H1 (cell line): ENCODE data around the gene RIPPLY3. TPM values are rescaled to one million over a fixed set of nuclear protein-coding genes. Genes with fewer than 3 reads are reported as not detected.

Experiments used
- CTCF ChIA-PET: fragments of 300-600 bp; sonication (Branson Sonifier 250); formaldehyde crosslinking; loops from one replicate; lab custom pipeline; 2021; ENCODE audit not compliant: partially characterized antibody; lab: Charles Lee
- POLR2A ChIA-PET: fragments of 300-600 bp; sonication (Branson Sonifier 250); formaldehyde crosslinking; loops from one replicate; lab custom pipeline; 2021; ENCODE audit warnings: inconsistent platforms; ENCODE audit not compliant: partially characterized antibody; lab: Charles Lee
- DNase-seq, 2 experiments: peaks; one replicate each; pipeline versions ENCODE4 v3.0.0 to v3.0.0-alpha.2; 2010 to 2022; ENCODE audit warnings: low spot score in 2 of 2, low read depth in 1 of 2, mixed read lengths in 1 of 2
- FAIRE-seq: peaks from 2 replicates; lab custom pipeline; 2011; peaks lifted over from hg19 to GRCh38; lab: Jason Lieb, UNC
- H2AFZ ChIP-seq: 2 replicates; pipeline ENCODE4 v1.8.1; 2012; ENCODE audit warnings: low read length, inconsistent platforms
- H2AK5ac ChIP-seq: 2 replicates; pipeline ENCODE4 v1.6.1; 2013; ENCODE audit warnings: low read depth, low read length
- H2BK120ac ChIP-seq: replicated peaks from 2 replicates; pipeline ENCODE3; 2013; ENCODE audit warnings: low read depth, low read length, inconsistent platforms
- H2BK12ac ChIP-seq: 2 replicates; pipeline ENCODE4 v1.6.1; 2013; ENCODE audit warnings: low read depth, low read length
- H2BK15ac ChIP-seq: 2 replicates; pipeline ENCODE4 v1.6.1; 2013; ENCODE audit warnings: low read length
- H2BK20ac ChIP-seq: 2 replicates; pipeline ENCODE4 v1.6.1; 2013; ENCODE audit warnings: low read length
- H2BK5ac ChIP-seq: 2 replicates; pipeline ENCODE4 v1.6.1; 2013; ENCODE audit warnings: low read depth, low read length
- H3K14ac ChIP-seq: 2 replicates; pipeline ENCODE4 v1.6.1; 2013; ENCODE audit warnings: inconsistent platforms; ENCODE audit not compliant: insufficient read length
- H3K18ac ChIP-seq: 2 replicates; pipeline ENCODE4 v1.6.1; 2013; ENCODE audit warnings: low read length; ENCODE audit errors: extremely low read depth
- H3K23ac ChIP-seq: 2 replicates; pipeline ENCODE4 v1.6.1; 2013; ENCODE audit warnings: inconsistent platforms; ENCODE audit not compliant: insufficient read length
- H3K23me2 ChIP-seq: 2 replicates; pipeline ENCODE4 v1.6.1; 2013; ENCODE audit warnings: low read depth, low read length
- H3K27ac ChIP-seq: 2 replicates; pipeline ENCODE4 v1.6.1; 2011; ENCODE audit warnings: low read depth, low read length, inconsistent platforms
- H3K27me3 ChIP-seq, 4 experiments: replicated peaks in 1 of 4; 1 replicate in 1 of 4; 2 replicates in 3 of 4; pipeline versions ENCODE4 v1.6.1 to v1.8.1; 2011 to 2013; ENCODE audit warnings: low read length in 3 of 4, mild to moderate bottlenecking in 3 of 4, inconsistent platforms in 2 of 4, mixed read lengths in 2 of 4, moderate library complexity in 1 of 4; ENCODE audit not compliant: control insufficient read depth in 3 of 4, insufficient read depth in 3 of 4; ENCODE audit errors: extremely low read depth in 1 of 4
- H3K36me3 ChIP-seq, 4 experiments: 2 replicates each; pipeline versions ENCODE4 v1.6.1 to v1.8.1; 2011 to 2013; ENCODE audit warnings: mild to moderate bottlenecking in 4 of 4, low read length in 3 of 4, moderate library complexity in 2 of 4, control low read depth in 1 of 4, inconsistent platforms in 1 of 4; ENCODE audit not compliant: insufficient read depth in 4 of 4, control insufficient read depth in 2 of 4
- H3K4ac ChIP-seq: replicated peaks from 2 replicates; pipeline ENCODE3; 2013; ENCODE audit warnings: low read length, low read depth, mixed read lengths, inconsistent platforms; ENCODE audit not compliant: insufficient read length
- H3K4me1 ChIP-seq, 4 experiments: replicated peaks in 1 of 4; 1 replicate in 1 of 4; 2 replicates in 3 of 4; pipeline versions ENCODE4 v1.6.1 to v1.8.1; 2011 to 2013; ENCODE audit warnings: low read length in 3 of 4, inconsistent platforms in 2 of 4, mixed read lengths in 1 of 4; ENCODE audit not compliant: insufficient read depth in 4 of 4, control insufficient read depth in 3 of 4
- H3K4me2 ChIP-seq, 2 experiments: 2 replicates each; pipeline versions ENCODE4 v1.6.1 to v1.8.1; 2011 to 2013; ENCODE audit warnings: low read depth in 2 of 2, low read length in 2 of 2, control low read depth in 1 of 2, inconsistent platforms in 1 of 2, mild to moderate bottlenecking in 1 of 2; ENCODE audit not compliant: insufficient read depth in 1 of 2
- H3K4me3 ChIP-seq, 4 experiments: fragments of 200-600, 300-600 bp in 1 of 4; sonication (generic), shearing (Covaris generic), sonication (Bioruptor Twin) in 1 of 4; 2 replicates each; pipeline versions ENCODE4 v1.5.1 to v1.8.1; 2011 to 2016; ENCODE audit warnings: low read length in 4 of 4, low read depth in 3 of 4, control low read depth in 2 of 4, inconsistent platforms in 2 of 4, mild to moderate bottlenecking in 2 of 4, mixed read lengths in 1 of 4, moderate library complexity in 1 of 4; ENCODE audit not compliant: insufficient read depth in 2 of 4; ENCODE audit errors: extremely low read depth in 1 of 4
- H3K56ac ChIP-seq: replicated peaks from 2 replicates; pipeline ENCODE3; 2013; ENCODE audit warnings: low read depth, mild to moderate bottlenecking, mixed read lengths, low read length, inconsistent platforms; ENCODE audit not compliant: insufficient read length
- H3K79me1 ChIP-seq: 2 replicates; pipeline ENCODE4 v1.6.1; 2013; ENCODE audit warnings: low read depth, low read length, control low read depth
- H3K79me2 ChIP-seq, 2 experiments: 2 replicates each; pipeline versions ENCODE4 v1.6.1 to v1.8.1; 2012 to 2013; ENCODE audit warnings: low read length in 2 of 2, mild to moderate bottlenecking in 2 of 2, inconsistent platforms in 1 of 2; ENCODE audit not compliant: insufficient read depth in 2 of 2, control insufficient read depth in 1 of 2
- H3K9ac ChIP-seq, 4 experiments: replicated peaks in 1 of 4; 1 replicate in 1 of 4; 2 replicates in 3 of 4; pipeline versions ENCODE4 v1.6.1 to v1.8.1; 2011 to 2013; ENCODE audit warnings: low read depth in 3 of 4, low read length in 3 of 4, control low read depth in 2 of 4, mild to moderate bottlenecking in 2 of 4, moderate library complexity in 2 of 4, inconsistent platforms in 1 of 4; ENCODE audit errors: extremely low read depth in 1 of 4
- H3K9me3 ChIP-seq, 2 experiments: 2 replicates each; pipeline versions ENCODE4 v1.6.1 to v1.8.1; 2012 to 2013; ENCODE audit warnings: mild to moderate bottlenecking in 2 of 2, moderate library complexity in 2 of 2, control low read depth in 1 of 2, inconsistent platforms in 1 of 2, low read depth in 1 of 2, low read length in 1 of 2, mixed read lengths in 1 of 2; ENCODE audit not compliant: insufficient read depth in 2 of 2
- H4K20me1 ChIP-seq, 2 experiments: replicated peaks in 1 of 2; 2 replicates each; pipeline versions ENCODE3 to v1.8.1; 2011 to 2013; ENCODE audit warnings: inconsistent platforms in 2 of 2, low read length in 2 of 2, mild to moderate bottlenecking in 1 of 2; ENCODE audit not compliant: insufficient read depth in 2 of 2, control insufficient read depth in 1 of 2
- H4K5ac ChIP-seq: 2 replicates; pipeline ENCODE4 v1.6.1; 2013; ENCODE audit warnings: low read length, low read depth, mixed read lengths, inconsistent platforms; ENCODE audit not compliant: insufficient read length
- H4K8ac ChIP-seq: 2 replicates; pipeline ENCODE4 v1.8.0; 2013; ENCODE audit warnings: mild to moderate bottlenecking, moderate library complexity, low read length, inconsistent platforms; ENCODE audit not compliant: insufficient read depth; ENCODE audit errors: extremely low read depth
- H4K91ac ChIP-seq: replicated peaks from 2 replicates; pipeline ENCODE3; 2013; ENCODE audit warnings: low read length, mixed read lengths, inconsistent platforms; ENCODE audit not compliant: insufficient read length
- BCL11A ChIP-seq, 2 experiments: IDR thresholded peaks; one replicate each; pipeline ENCODE4 v1.6.1; 2011; ENCODE audit warnings: low read depth in 2 of 2, low read length in 2 of 2, mild to moderate bottlenecking in 2 of 2
- EP300 ChIP-seq, 2 experiments: IDR thresholded peaks; 1 replicate in 1 of 2; 2 replicates in 1 of 2; pipeline ENCODE4 v1.6.1; 2011 to 2012; ENCODE audit warnings: low read depth in 2 of 2, low read length in 2 of 2, mild to moderate bottlenecking in 2 of 2, borderline replicate concordance in 1 of 2, inconsistent platforms in 1 of 2, moderate library complexity in 1 of 2
- NANOG ChIP-seq: IDR thresholded peaks from 2 replicates; pipeline ENCODE4 v1.6.1; 2011; ENCODE audit warnings: low read length, low read depth, mild to moderate bottlenecking, inconsistent platforms; ENCODE audit not compliant: insufficient read depth, poor library complexity, severe bottlenecking
- POLR2AphosphoS5 ChIP-seq: IDR thresholded peaks from 2 replicates; pipeline ENCODE4 v1.6.1; 2011; ENCODE audit warnings: low read depth, low read length
- POU5F1 ChIP-seq: IDR thresholded peaks from 2 replicates; pipeline ENCODE4 v1.6.1; 2011; ENCODE audit warnings: low read depth, mild to moderate bottlenecking, low read length, moderate library complexity
- SIRT6 ChIP-seq: IDR thresholded peaks from one replicate; pipeline ENCODE4 v1.7.1; 2012; ENCODE audit warnings: low read length, inconsistent platforms
- TEAD4 ChIP-seq: IDR thresholded peaks from 2 replicates; pipeline ENCODE4 v1.6.1; 2012; ENCODE audit warnings: low read depth, low read length, inconsistent platforms, mixed read lengths
- WGBS, 2 experiments: shearing (Covaris generic) in 1 of 2; methylation state at CpG; one replicate each; pipeline versions ENCODE4 v1.1.6 to v1.1.7; 2013 to 2015; ENCODE audit warnings: low lambda C conversion rate in 2 of 2, mixed read lengths in 2 of 2, inconsistent platforms in 1 of 2, low coverage in 1 of 2, missing lambda C conversion rate in 1 of 2; ENCODE audit not compliant: insufficient replicate concordance in 2 of 2, insufficient coverage in 1 of 2, insufficient read length in 1 of 2; ENCODE audit errors: extremely low coverage in 1 of 2, missing lambda C conversion rate in 1 of 2; 5-methylcytosine and 5-hydroxymethylcytosine counted together
- polyA plus RNA-seq, 7 experiments: library from polyadenylated mRNA; depleted of rRNA in 3 of 7; stranded (reverse) in 5 of 7; unstranded in 2 of 7; fragments of >200 nt in 5 of 7; fragments of 200-250 nt in 2 of 7; gene quantifications; 1 replicate in 5 of 7; 2 replicates in 1 of 7; 4 replicates in 1 of 7; pipeline versions ENCODE4 v1.2.1 to v1.2.3, GENCODE V29; 2011 to 2013; ENCODE audit warnings: missing spikeins in 2 of 7, mixed read lengths in 2 of 7
- total RNA-seq: library from RNA; stranded (reverse); fragmentation: NEBNext Ultra II Directional; extraction: Animal tissue kit (Norgen Biotek cat#: 25700); gene quantifications from 2 replicates; pipeline ENCODE4 v1.2.1, GENCODE V29; 2021

RIPPLY3 gene
- total and polyA plus RNA-seq, 2 of the 8 experiments (the other 6 are each of a cell fraction or from before 2014, with no cell fraction given): 2.0 to 2.2 TPM

DNA sequence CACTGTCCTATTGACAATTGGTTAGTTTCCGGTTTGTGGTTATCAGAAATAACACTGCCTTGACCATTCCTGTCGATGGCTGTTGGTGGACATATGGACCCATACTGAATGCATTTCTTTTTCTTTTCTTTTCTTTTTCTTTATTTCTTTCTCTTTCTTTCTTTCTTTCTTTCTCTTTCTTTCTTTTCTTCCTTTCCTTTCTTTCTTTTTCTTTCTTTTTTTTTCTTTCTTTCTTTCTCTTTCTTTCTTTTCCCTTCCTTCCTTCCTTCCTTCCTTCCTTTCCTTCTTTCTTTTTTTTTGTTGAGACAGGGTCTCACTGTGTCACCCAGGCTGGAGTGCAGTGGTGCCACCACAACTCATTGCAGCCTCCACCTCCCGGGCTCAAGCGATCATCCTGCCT lies 24.4 kb downstream of the RIPPLY3 start:
- Histone ChIP-seq H3K79me1 (no peaks in the 10 kb centered on the region), H4K8ac (no peak overlapping the region), H3K27ac (no peak overlapping the region), H2BK120ac (no peak overlapping the region), H2BK5ac (no peak overlapping the region), H3K36me3 (no peaks in the 10 kb centered on the region), H2BK20ac (no peak overlapping the region), H3K23me2 (peaks cover 1% of the 10 kb centered on the region; the same call in 1 of the 2 replicates), H3K4ac (no peak overlapping the region), H3K4me2 (no peak overlapping the region), H3K23ac (no peak overlapping the region), H4K91ac (no peak overlapping the region), H3K9ac (no peak overlapping the region), H3K79me2 (no peaks in the 10 kb centered on the region), H2AK5ac (no peak overlapping the region), H4K5ac (no peak overlapping the region), H3K56ac (no peak overlapping the region), H2BK12ac (no peak overlapping the region), H3K14ac (no peak overlapping the region), H2AFZ (no peak overlapping the region), H3K9me3 (no peaks in the 10 kb centered on the region), H2BK15ac (no peak overlapping the region), H4K20me1 (no peaks in the 10 kb centered on the region), H3K27me3 (no peaks in the 10 kb centered on the region), H3K4me1 (no peaks in the 10 kb centered on the region), H3K4me3 (no peak overlapping the region), H3K18ac (no peak overlapping the region)
- POLR2A ChIA-PET: no interaction called here
- no peak for FAIRE-seq
- no peak for DNase-seq
- TF ChIP-seq SIRT6 (no peak), TEAD4 (no peak), NANOG (no peak), BCL11A (IDR thresholded peaks at IDR 0.05; ENCODE audit: low read depth in 2 of 2, low read length in 2 of 2) (no peak), EP300 (IDR thresholded peaks at IDR 0.05; ENCODE audit: borderline replicate concordance in 1 of 2, low read depth in 2 of 2, low read length in 2 of 2) (no peak), POU5F1 (no peak), POLR2AphosphoS5 (no peak)
- 96% methylated on average over 4 of the region's 4 CpGs; no CpG with 5 or more reads in 1 of the 2 experiments for WGBS, 2 experiments
- CTCF ChIA-PET: interaction anchor here (1.7 kb wide), 1 partner anchor 21 kb away, joined by 4 read pairs; no protein-coding TSS in a partner anchor
